Renal cortical epithelial cell (primary cell): ENCODE data around the gene CCL16. TPM values are rescaled to one million over a fixed set of nuclear protein-coding genes. Genes with fewer than 3 reads are reported as not detected.

ENCODE experiments used
- DNase-seq: peaks from one replicate; pipeline ENCODE4 v3.0.0-alpha.2; 2011; ENCODE audit warnings: low read depth
- total RNA-seq: library from RNA; depleted of rRNA; stranded (reverse); fragments of >200 nt; gene quantifications from 2 replicates; pipeline ENCODE4 v1.2.3, GENCODE V29; 2014

The CCL16 gene
- total RNA-seq, 1 donor from 2014 or later = not detected

DNA sequence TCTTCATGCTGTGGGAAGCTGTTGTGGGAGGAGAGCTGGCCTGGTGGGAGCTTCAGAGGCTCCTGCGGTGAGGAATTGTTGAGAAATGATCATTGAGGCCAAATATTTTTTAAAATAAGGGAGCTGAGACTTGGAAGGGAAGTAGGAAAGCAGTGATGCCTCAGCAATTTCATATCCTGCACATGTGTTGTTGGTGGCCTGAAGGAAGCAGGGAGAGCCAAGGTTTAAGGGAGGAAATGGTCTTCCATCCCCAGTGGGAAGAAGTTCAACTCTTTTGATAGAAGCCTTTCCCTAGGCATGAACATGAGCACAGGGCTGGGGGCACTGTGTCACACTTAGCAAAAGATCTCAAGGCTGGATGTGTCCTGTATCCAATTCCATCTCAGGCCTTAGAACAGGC lies 5.3 kb upstream of the CCL16 start, which contains the start of gene CCL14:
Gene CCL14, minus strand, starts transcription at position 87 of the 400 bp plus-strand sequence. Its CDS starts 80 bp downstream, at position 7.
- DNase-seq = no peak

GRCh38 chr17:35984140-35984539 lies 2.8 kb upstream of the CCL16 start:
- DNase-seq = no peak

DNA sequence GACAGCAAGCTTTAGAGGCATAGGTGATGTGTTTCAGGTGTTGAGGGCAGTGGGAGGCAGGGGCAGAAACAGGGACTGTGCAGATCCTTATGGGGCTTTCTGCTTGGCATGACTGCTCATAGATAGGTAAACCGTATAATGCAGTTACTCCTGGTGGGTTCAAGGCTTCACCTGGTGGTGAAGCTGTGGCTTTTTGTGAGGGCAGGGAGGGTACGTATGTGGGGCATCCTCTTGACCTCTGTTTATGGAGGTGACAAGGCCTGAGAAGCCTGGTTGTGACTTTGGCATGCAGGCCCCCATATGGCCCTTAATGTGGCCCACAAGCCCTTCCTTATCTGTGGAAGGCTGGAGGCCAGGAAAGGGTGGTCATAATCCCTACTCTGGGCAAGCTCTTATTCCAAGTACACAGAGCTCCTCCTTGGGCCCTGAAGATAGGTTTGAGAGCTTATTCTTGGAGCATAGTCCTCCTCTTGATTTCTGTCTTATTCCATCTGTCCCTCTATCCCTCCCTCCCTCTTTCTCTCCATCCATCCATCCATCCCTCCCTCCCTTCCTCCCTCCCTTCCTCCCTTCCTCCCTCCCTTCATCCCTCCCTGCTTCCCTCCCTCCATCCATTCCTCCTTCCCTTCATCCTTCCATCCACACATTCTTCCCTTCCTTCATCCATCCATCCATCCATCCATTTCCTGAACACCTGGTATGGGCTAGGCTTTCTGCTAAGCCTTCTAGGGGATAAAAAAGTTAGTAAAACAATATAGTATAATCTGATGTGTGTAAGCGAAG lies 1.3 kb upstream of the CCL16 start:
- DNase-seq = no peak

- no peak for DNase-seq
Observed at GRCh38 chr17:35981908-35982330, 622 bp upstream of the CCL16 start.

DNA sequence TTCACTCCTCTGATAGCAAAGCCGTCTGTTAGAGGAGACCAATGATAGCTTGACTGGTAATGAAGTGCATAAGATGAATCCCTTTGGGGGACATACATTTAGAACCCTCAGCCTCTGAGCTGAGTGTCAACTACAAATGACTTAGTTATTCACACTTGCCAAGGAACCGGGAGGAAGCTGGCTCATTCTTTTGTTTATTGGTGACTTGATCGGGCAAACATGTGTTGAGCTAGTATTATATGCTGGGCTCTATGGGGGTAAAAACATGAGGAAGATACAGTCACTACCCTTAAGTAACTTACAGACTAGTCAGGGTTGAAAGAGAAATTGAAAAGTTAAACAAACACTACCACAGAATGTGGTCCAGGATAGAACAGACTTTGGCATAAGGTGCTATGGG lies 3.0 kb downstream of the CCL16 start:
- no peak for DNase-seq

DNA sequence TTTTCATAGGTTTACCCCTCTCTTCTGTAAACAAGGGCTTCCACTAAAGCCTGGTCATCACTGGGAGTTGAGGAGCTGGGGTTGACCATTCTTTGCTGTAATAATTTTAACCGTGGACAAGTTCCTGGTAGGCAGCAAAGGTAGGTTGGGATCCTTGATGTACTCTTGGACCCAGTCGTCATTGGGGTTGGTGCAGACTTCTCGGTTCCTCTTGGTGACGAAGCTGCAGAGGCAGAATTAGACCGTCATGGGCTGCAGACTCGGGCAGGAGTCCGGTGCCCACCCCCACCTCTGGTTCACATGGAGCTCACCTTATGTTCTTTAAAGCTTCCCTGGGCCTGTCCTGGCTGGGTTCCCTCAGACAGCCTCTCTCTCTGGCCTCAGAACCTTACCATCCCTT lies 3.8 kb downstream of the CCL16 start:
- no peak for DNase-seq

DNA sequence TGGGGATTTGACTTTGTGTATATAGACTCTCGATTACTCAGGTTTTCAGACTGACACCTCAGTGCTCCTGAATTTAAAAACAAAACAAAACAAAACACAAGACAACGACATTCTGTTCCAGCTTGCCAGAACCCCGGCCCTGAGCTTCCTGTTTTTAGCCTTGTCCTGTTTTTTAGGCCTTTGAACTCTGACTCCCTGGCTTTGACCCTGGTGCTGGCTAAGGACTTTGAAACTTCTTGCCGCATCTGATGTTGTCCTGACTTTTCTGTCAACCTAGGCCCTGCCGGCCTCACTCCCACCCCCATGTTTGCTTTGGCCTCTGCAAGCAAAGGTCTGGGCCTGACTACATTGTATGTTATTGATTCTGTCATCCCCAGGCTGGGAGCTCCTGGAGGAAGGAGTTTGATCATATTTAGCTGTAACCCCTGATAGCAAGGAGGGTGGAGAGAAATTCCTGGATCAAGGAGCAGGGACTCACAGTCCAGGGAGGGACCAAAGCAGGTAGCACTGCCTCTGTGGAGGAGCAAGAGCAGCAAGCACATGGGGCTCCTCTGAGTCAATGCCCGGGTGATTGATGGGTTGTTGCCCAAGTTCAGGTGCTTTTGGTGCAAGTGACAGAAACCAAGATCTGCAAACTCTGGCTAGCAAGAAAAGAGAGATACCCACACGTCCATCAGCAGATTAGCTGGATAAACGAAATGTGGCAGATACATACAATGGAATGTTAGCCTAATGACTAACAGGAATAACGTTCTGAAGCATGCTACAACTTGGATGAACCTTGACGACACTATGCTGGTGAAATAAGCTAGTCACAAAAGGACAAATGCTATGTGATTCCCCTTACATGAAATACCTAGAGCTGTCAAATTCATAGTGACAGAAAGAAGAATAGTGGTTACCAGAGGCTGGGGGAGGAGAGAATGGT lies 7.7 kb downstream of the CCL16 start:
- no peak for DNase-seq

DNA sequence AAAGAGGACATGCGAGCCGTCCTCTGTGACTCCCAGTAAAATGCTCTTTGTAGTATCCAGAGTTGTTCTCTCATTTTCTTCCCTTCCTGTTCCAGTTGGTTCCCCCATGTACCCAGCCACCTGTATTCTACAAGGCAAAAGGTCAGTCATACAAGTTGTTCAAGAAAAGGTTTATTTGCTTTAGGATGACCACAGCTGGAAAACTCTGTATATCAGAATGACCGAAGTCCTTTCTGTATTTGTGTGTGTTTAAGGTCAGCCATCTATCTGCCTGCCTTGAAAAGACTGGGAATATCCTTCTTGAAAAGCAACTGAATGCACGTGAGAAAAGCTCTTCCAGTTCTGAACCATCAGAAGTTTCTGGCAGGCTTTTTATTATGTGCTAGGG lies 8.4 kb downstream of the CCL16 start:
- no peak for DNase-seq

- DNase-seq = no peak
Observed at GRCh38 chr17:35972535-35972934, 8.8 kb downstream of the CCL16 start.

DNA sequence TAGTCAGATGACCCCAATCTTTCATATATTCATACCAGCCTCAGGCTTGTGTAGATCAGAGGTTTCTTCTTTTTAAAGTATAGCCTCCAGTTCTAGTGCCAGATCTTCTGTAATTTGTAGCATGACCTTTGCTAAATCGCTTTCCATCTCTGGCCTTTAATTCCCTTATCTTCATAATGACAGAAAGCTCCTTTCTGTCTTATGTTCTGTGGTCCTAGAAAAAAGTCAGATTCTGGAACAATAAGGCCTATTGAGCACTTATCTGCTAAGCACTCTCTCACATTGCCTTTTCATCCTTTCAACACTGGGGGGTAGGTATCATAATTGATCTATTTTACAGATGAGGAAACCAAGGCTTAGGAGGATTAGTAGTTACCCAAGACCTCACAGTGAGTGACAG lies 9.2 kb downstream of the CCL16 start:
- no peak for DNase-seq

- peak; percentile 70 for DNase-seq
Observed at GRCh38 chr17:35969558-35970380, 11.5 kb downstream of the CCL16 start.

DNA sequence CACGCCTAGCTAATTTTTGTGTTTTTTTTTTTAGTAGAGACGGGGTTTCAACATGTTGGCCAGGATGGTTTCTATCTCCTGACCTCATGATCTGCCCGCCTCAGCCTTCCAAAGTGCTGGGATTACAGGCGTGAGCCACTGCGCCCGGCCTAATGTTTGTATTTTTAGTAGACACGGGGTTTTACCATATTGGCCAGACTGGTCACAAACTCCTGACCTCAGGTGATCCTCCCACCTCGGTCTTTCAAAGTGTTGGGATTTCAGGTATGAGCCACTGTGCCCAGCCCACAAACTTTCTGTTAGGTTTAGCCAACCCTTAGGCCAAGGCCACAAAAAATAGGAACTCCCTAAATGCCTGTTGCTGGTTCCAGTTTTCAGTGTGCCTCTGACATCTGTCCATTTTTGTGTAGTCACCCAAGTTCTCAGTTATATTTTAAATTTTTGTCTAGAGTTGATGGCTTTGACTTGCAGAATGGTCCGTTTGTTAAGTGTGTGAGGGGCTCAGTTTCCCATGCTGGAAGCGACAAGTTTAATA lies 12.7 kb downstream of the CCL16 start:
- DNase-seq = no peak

DNA sequence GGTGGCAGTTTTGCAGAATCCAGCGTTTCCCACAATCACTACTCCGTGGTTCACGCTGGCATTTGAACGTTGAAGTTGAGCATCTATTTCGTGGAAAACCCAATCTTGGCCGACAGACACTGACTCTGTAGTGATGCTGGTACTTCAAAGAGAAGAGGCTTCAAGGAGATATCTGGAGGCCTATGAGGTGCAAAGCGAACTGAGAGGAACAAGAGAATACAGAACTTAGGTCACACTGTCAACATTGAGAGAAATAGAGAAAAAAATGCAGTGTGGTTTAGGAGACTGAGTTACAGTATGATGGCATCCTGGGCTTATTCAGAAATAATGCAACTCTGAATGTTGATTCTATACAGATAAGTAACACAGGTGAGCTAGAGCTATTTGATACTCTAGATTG lies 16.0 kb downstream of the CCL16 start:
- no peak for DNase-seq

- DNase-seq = no peak
Observed at GRCh38 chr17:35963663-35964062, 17.6 kb downstream of the CCL16 start.

- no peak for DNase-seq
Observed at GRCh38 chr17:35953720-35954119, 27.6 kb downstream of the CCL16 start.

DNA sequence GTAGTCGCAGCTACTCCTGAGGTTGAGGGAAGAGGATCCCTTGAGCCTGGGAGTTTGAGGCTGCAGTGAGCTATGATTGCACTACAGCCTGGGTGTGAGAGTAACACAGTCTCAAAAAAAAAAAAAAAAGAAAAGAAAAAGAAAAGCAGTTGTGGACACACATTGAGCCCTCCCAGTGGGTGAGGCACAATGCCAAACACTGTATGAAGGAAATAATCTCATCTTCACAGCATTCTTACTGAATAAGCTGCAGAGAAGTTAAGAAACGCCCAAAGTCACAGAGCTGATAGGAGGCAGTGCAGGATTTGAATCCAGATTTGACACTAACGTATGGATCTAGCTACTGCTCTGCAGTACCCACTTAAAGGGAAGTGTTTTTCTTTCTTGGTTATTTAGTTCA lies 31.9 kb downstream of the CCL16 start:
- DNase-seq = no peak

DNA sequence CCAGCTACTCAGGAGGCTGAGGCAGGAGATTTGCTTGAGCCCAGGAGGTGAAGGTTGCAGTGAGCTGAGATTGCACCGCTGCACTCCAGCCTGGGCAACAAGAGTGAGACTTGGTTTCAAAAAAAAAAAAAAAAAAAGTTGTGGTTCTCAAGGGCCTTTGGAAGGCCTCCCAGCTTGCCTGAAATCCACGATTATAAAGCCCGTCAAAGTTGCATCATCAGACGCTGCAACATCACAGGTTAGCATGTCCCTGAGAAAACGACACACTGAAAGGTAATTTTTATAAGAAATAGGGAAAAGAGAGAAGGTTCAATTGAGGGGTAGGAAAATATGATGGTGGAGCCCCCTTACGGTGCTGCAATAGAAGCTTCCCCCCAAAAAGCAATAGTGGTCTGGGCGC lies 33.2 kb downstream of the CCL16 start:
- no peak for DNase-seq

DNA sequence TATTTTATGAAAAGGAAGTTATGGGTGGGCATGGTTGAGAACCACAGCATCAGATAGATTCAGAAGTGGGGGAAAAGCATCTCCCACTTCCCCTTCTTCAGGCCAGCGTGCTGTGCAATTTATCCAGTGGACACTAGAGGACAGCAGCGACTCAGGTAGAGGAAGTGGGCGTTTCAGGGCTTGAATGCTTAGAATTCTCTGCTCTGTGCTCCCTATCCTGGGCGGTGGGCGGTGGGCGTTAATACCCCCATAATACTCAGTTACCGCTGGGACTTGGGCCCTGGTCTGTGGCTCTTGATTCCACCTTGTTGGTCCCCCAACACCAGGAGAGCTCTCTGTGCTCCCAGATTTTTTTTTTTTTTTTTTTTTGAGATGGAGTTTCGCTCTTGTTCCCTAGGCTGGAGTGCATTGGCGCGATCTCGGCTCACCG lies 34.1 kb downstream of the CCL16 start:
- DNase-seq = peak; percentile 41

- DNase-seq = no peak
Observed at GRCh38 chr17:35944151-35944550, 37.1 kb downstream of the CCL16 start.

DNA sequence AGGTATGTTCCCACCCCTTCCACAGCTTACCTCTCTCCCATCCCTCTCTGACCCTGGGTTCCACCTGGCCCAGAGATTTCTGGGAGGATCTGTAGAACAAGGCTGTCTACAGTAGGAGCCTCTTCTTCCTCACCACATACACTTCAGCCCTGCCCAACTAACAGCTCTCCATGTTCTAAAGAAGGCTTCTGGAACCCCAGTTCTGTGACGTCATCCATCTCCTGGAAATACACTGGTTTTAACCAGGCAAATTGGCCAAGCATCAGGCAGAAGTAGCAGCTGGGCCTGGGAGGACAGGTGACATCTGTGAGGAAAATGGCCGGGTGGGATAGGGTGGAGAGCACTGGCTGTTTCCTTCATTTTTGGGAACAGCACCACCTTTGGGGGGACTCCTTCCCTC lies 37.8 kb downstream of the CCL16 start, which contains the start of gene LYZL6:
Gene LYZL6, minus strand, starts transcription at position 177 of the 400 bp plus-strand sequence. CDS start 4,357 bp downstream, outside the sequence.
- DNase-seq = no peak

DNA sequence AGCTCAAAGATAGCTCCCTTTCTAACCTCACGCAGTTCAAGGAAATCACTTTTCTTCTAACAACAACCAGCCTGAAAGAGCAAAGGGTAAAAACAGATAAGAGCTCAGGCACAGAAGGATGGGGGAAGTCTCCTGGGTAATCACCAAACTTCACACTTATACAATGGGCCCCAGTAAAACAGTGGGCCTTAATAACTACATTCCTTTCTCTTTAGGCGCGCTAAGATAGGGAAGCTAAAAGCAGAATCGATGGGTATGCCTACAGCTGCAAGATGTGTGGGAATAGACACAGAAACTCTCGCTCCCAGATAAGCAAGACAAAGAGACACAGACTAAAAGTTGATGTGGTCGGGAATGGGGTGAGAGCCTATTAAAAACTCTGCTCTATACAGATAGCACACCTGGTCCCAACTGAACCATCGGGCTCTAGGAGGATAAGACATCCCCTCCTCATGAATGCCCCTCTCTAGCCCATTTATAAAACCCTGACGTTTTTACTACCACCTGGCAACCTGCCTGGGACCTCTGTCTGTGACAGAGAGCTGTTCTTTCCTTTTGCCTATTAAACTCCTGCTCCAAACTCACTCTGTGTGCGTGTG lies 38.6 kb downstream of the CCL16 start:
- DNase-seq = no peak
